Mucosa of descending colon (tissue), 3 donors: ENCODE measurements around the gene M1AP. TPM values are rescaled to one million over a fixed set of nuclear protein-coding genes. Genes with fewer than 3 reads are reported as not detected.
A peak's percentile ranks its signal among the peaks of the same experiment; 100 is the strongest.

Experiments
- ATAC-seq: fragments of 200-7000 bp; cut with Tn5 transposase; one replicate; pipeline ENCODE4 v1.9.1; 2020; ENCODE audit warnings: mild to moderate bottlenecking, moderate library complexity
- DNase-seq, 3 donors: peaks; one replicate each; pipeline ENCODE4 v3.0.0-alpha.2; 2020
- H3K36me3 ChIP-seq: fragments of 200-600 bp; one replicate; pipeline ENCODE4 v1.8.0; 2021; ENCODE audit warnings: low read depth, mild to moderate bottlenecking
- H3K4me1 ChIP-seq: fragments of 200-600 bp; one replicate; pipeline ENCODE4 v1.8.0; 2021; ENCODE audit warnings: low read depth, mild to moderate bottlenecking
- H3K4me3 ChIP-seq: fragments of 200-600 bp; one replicate; pipeline ENCODE4 v1.8.0; 2021; ENCODE audit warnings: mild to moderate bottlenecking
- H3K9me3 ChIP-seq: fragments of 200-600 bp; one replicate; pipeline ENCODE4 v1.8.0; 2021; ENCODE audit warnings: mild to moderate bottlenecking
- CTCF ChIP-seq: fragments of 200-600 bp; IDR thresholded peaks from one replicate; pipeline ENCODE4 v1.8.0; 2022; ENCODE audit warnings: antibody characterized with exemption, mild to moderate bottlenecking
- intact Hi-C, 2 donors: fragments of 100-400 bp; cut with DNase I in 1 of 2; cut with micrococcal nuclease in 1 of 2; formaldehyde crosslinking; loops; one replicate each; pipeline versions ENCODE4 v1.11.0 to v1.11.1; 2022; cut with DNase I, micrococcal nuclease
- total RNA-seq, 3 donors: library from RNA; stranded (reverse); fragmentation: NEBNext Ultra II Directional in 2 of 3; extraction: Animal tissue kit (Norgen Biotek cat#: 25700) in 2 of 3; gene quantifications; one replicate each; pipeline versions ENCODE4 v1.2.1 to v1.2.4, GENCODE V29; 2021 to 2023
- donor health status: DM: no; HTN: no; CAD: no; lungs with moderate emphysema.
- donor health status: DM: no; HTN: no; CAD: no.
- donor health status: DM: no; HTN: yes; CAD: no.

Gene M1AP
- total RNA-seq, 3 donors from 2014 or later: 0.19 to 0.43 (median 0.31) TPM

- DNase-seq (no peak), ATAC-seq (no peak)
- Histone ChIP-seq H3K4me1 (no peaks in the 10 kb centered on the region), H3K9me3 (no peaks in the 10 kb centered on the region), H3K36me3 (no peaks in the 10 kb centered on the region), H3K4me3 (no peak overlapping the region)
- TF ChIP-seq CTCF: no peak
- intact Hi-C loops: no loop called here
Observed at GRCh38 chr2:74576211-74576862, 71.8 kb downstream of the M1AP start.

GRCh38 chr2:74575320-74575719 lies 72.8 kb downstream of the M1AP start:
- no peak for ATAC-seq
- intact Hi-C loops: no loop called here
- DNase-seq: no peak

GRCh38 chr2:74573747-74574562 lies 74.2 kb downstream of the M1AP start:
- intact Hi-C loops: no loop called here
- H3K4me3 ChIP-seq: no peak overlapping the region
- ATAC-seq (peak; percentile 60), DNase-seq (no peak)
- H3K9me3 ChIP-seq: no peaks in the 10 kb centered on the region
- no peaks in the 10 kb centered on the region for H3K4me1 ChIP-seq
- TF ChIP-seq CTCF: no peak
- H3K36me3 ChIP-seq: no peaks in the 10 kb centered on the region

More at GRCh38 chr2:74575320-74575719, 72.8 kb downstream of the M1AP start:
- Histone ChIP-seq H3K36me3 (no peaks in the 10 kb centered on the region), H3K9me3 (no peaks in the 10 kb centered on the region), H3K4me1 (no peaks in the 10 kb centered on the region), H3K4me3 (no peak overlapping the region)
- TF ChIP-seq CTCF: no peak

- intact Hi-C loops: no loop called here
- Histone ChIP-seq H3K9me3 (no peaks in the 10 kb centered on the region), H3K4me3 (no peak overlapping the region), H3K36me3 (no peaks in the 10 kb centered on the region), H3K4me1 (no peaks in the 10 kb centered on the region)
- DNase-seq (no peak), ATAC-seq (no peak)
- TF ChIP-seq CTCF: no peak
Observed at GRCh38 chr2:74572178-74572925, 75.8 kb downstream of the M1AP start.

- Histone ChIP-seq H3K4me1 (no peaks in the 10 kb centered on the region), H3K9me3 (no peaks in the 10 kb centered on the region), H3K4me3 (no peak overlapping the region), H3K36me3 (no peaks in the 10 kb centered on the region)
- intact Hi-C loops: no loop called here
- peak; percentile 27 for ATAC-seq
- DNase-seq: no peak
- TF ChIP-seq CTCF: no peak
Observed at GRCh38 chr2:74571058-74571457, 77.1 kb downstream of the M1AP start.
